T-helper 1 cell (primary cell): ENCODE results near the gene C11orf21.

Experiments
- DNase-seq, 5 donors: peaks; one replicate each; pipeline ENCODE4 v3.0.0-alpha.2; 2012 to 2020

Gene C11orf21

DNA sequence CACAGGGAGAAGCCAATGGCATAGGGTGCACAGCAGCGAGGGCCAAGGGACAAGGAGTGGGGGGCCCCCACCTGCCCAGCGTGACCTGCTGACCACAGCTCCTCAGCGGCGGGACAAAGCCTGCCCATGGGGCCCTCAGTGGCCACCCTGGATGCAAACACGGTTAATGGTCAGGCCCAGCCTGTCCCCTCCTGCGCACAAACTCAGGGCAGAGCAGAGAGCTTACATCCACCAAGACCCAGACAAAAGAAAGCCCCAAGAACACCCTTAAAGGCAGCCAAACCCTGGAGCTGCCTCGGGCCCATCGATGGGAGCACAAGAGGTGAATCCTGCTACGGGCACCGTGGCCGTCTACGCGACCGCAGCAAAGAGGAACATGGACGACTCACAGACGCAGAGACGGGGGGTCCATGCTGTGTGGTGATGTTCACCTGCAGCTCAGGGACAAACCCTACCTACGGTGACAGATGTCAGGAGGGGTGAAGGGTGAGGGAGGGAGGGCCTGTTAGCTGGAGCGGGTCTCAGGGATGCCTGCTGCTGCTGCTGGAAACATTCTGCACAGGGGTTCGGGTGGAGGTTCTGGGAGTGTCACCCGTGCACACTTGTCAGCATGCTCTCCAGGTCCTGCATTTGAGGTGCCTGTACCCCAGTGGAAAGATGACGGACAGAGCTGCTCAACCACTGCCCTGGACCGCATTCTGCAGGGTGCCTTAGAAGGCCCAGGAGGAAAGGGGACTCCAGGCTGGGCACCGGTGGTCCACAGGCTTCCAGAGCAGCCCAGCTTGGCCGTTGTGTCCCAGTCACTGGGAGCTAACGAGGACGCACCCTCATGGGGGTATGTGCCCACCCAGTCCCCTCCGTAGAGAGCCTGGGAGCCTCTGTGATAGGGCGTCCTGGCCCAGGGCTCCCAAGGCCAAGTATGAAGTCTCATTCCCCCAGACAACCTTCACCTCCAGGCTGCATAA, 42.9 kb downstream of the C11orf21 start:
- no peak for DNase-seq

DNA sequence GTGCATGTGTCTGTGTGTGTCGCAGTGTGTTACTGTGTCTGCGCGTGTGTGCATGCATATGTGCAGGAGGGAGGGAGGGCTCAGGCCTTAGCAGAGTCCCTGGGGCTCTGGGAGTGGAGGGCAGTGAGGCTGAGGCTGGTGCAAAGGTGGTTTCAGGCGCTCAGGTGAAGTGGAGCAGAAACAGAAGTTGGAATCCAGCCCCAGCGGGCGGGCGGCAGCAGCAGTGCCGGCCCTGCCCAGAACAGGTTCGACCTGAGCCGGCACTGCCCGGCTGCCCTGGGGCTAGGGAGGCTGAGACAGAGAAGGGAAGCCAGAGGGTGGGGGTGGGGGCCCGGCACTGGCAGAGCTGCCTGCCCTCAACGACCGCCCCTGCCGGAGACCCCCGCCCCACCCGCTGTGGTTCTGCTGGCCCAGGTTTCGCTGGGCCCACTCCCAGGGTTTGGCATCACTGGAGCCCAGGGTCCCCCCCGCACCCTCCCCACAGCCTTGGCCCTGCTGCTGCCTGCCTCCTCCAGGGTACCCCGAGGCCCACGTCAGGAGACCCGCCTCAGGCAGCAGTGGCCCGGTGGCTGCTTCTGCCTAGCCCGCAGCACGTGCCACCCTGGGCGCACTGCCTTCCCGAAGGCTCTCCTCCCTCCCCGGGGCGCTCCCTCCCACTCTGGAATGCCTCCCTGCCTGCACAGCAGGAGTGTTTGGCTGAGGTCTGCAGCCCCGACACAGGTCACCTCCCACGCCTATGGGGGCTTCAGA, 44.6 kb downstream of the C11orf21 start:
- DNase-seq, result no peak

GRCh38 chr11:2256293-2256913, 45.3 kb downstream of the C11orf21 start:
- no peak for DNase-seq

- no peak for DNase-seq
These were observed 49.7 kb downstream of the C11orf21 start for GRCh38 chr11:2252018-2252417.

DNA sequence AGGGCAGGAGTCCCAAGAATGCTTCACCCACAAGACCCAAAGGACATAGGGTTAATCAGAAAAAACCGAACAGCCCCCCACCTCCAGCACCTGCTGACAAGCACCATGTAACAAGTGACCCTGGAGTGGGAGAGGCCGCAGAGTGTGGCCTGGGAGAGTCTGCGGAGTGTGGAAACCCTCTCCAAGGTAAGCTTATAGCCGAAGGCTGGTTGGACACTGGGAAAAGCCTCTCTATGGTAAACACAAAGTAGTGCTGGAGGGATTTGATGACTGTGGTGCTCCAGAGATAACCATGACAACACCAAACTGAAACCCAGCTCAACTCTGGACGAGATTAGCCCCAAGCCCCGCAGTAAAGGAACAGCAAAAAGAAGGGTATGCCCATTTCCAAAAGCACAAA, 50.6 kb downstream of the C11orf21 start:
- no peak for DNase-seq

DNA sequence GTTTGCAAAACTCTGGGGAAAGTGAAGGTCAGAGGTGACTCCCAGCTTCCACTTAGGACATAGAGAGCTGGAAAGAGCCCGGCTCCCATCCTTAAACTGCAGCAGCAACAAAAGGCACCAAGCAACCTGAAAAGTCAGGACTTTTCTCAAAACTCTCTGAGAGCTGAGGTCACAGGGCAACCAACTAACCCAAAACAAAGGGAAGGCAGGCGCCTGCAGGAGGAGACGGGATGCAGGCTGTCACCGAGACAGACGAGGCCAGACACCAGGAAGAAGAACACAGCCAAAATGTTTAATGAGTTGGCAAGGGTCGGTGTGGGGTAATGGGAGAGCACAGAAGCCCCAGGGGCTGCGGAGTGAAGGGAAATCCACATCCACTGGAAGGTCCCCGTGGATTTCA, 51.2 kb downstream of the C11orf21 start:
- no peak for DNase-seq

GRCh38 chr11:2250041-2250440, 51.7 kb downstream of the C11orf21 start:
- no peak for DNase-seq

GRCh38 chr11:2249189-2249916, 52.4 kb downstream of the C11orf21 start:
- no peak for DNase-seq

DNA sequence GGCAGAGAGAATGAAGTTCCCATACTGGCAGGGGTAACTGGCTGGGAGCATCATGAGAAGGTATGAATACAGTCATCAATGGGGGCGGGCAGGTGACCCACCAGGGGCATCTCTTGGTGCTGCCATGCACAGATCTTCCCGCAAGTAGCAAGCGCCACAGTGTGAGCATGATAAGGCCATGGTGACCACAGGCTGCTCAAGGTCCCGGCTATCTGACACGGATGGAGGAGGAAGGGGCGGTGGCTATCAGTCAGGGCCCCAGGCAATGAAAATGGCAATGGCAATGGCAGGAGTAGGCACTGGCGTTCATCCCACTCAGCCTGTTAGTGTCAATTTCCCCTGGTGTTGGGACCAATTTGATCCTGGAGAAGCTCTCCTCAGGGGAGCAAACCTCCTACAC, 53.0 kb downstream of the C11orf21 start:
- DNase-seq, result no peak

DNA sequence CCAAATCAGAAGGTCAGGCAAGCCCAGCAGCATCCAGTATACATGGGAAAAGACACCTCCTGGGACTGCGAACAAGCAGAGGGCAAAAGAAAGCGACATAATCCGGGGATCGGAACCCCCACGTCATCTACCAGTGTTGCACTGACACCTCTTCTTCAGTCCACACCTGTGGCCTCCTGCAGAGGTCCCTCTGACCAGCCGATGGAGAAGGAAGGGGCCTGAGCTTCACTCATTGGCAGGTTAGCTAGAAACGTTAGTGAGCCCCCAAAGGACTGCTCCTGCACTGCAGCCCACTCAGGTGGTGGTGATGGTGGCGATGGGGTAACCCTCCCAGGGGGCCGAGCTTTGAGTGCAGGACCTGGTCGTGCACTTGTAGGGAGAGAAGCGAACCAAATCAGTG, 53.5 kb downstream of the C11orf21 start:
- no peak for DNase-seq

DNA sequence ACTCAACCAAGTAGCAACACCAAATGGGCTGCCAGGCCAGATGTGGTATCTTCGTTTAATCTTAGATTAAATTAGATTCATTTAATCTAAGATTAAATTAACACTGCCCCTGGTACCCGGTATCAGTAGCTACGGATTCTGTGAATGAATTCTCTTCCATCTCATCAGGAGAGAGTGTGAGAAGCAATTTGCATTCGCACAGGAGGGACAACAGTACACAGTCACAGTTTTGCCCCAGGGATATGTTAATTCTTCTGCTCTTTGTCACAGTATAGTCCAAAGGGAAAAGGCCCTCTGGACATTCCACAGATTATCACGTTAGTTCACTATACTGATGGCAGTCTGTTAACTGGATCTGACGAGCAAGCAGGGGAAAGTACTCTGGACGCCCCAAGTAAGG, 54.2 kb downstream of the C11orf21 start:
- DNase-seq, result no peak
